ENCODE data around the gene CRABP1.

DNA sequence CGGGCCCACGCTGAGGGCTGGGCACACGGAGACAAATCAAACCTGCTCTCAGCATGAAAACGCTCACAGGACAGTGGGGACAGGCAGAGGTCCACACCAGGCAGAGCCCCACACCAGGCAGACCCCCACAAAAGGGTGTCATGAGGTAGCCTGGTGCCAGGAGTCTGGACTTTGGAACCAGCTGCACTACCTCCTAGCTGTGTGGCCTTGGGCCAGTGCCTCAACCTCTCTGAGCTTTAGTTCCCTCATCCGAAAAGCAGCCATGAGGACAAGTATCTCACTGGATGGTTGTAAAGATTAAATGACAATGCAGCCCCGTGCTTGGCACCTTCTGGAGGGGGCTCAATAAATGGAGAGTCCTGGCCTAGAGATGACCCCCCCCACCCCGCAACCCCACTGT lies 16.5 kb upstream of the CRABP1 start:
- TF ChIP-seq POLR2A (IDR thresholded peaks at IDR 0.05; ENCODE audit: low read depth, low read length), result no peak
- no peak for TF ChIP-seq TAF1 (IDR thresholded peaks at IDR 0.05; ENCODE audit: low read depth, low read length)
- TF ChIP-seq POLR2AphosphoS5 (IDR thresholded peaks at IDR 0.05; ENCODE audit: low read depth, low read length), result no peak
- TF ChIP-seq SPI1 (IDR thresholded peaks at IDR 0.05; ENCODE audit: low read depth, low read length), result no peak
- no peak for TF ChIP-seq POU2F2 (IDR thresholded peaks at IDR 0.05; ENCODE audit: low read depth, low read length)

Data from GM12891 (cell line).